ENCODE results near the gene SEMA5A. TPM values are rescaled to one million over a fixed set of nuclear protein-coding genes. Genes with fewer than 3 reads are reported as not detected.

The SEMA5A gene
- total RNA-seq, 1 donor from 2014 or later: 31.1 TPM

DNA sequence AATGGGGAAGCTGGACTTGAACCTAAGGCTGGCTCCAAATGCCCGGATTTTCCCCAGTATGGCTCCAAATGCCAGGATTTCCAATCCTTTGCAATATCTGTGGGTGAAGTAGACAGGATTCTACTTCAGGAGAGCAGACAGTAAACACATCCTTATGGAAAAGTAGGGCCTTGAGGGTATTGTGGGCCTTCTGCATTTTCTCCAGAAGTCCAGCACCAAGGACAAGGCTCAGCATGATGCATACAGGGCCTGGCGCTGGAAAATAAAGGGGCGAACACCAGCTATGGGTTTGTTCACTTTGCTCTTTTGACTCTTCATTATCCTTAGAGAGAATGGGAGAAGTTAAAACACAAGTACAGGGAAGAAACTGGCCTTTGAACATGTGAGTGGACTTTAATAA, 347.5 kb downstream of the SEMA5A start:
- Mint-ChIP-seq H3K4me3 (ENCODE audit: unreplicated experiment) (no peak overlapping the region), H3K9me3 (ENCODE audit: unreplicated experiment) (no peaks in the 10 kb centered on the region), H3K36me3 (ENCODE audit: low read depth, unreplicated experiment) (no peaks in the 10 kb centered on the region), H3K27ac (ENCODE audit: unreplicated experiment) (peak overlapping the region; percentile 22), H3K27me3 (ENCODE audit: unreplicated experiment) (peaks cover 1% of the 10 kb centered on the region), H3K4me1 (ENCODE audit: unreplicated experiment) (no peaks in the 10 kb centered on the region)
- TF ChIP-seq CTCF (IDR thresholded peaks at IDR 0.05; ENCODE audit: unreplicated experiment): no peak
- DNase-seq (ENCODE audit: low spot score): no peak

DNA sequence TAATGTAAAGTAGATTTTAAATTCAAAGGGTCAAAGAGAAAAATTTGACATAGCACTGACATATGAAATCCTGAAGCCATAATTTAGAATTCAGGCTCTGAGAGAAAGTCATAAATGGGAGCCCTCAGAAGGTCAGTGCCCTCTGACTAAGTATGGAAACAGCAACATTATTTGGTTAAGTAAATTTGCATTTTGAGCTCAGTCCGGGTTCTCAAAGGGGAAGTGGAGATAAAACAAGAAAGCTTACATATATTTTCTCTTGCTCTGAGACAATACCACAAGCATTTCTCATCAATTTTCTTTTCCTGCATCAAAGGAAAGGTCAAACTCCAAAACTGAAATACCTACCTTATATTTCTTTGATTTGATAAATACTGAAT, 348.0 kb downstream of the SEMA5A start:
- TF ChIP-seq CTCF (IDR thresholded peaks at IDR 0.05; ENCODE audit: unreplicated experiment): no peak
- H3K4me1 Mint-ChIP-seq (ENCODE audit: unreplicated experiment): no peaks in the 10 kb centered on the region
- no peak overlapping the region for H3K4me3 Mint-ChIP-seq (ENCODE audit: unreplicated experiment)
- no peak for DNase-seq (ENCODE audit: low spot score)
- no peaks in the 10 kb centered on the region for H3K36me3 Mint-ChIP-seq (ENCODE audit: low read depth, unreplicated experiment)
- no peak overlapping the region for H3K27ac Mint-ChIP-seq (ENCODE audit: unreplicated experiment)
- no peaks in the 10 kb centered on the region for H3K9me3 Mint-ChIP-seq (ENCODE audit: unreplicated experiment)
- H3K27me3 Mint-ChIP-seq (ENCODE audit: unreplicated experiment): peaks cover 1% of the 10 kb centered on the region

DNA sequence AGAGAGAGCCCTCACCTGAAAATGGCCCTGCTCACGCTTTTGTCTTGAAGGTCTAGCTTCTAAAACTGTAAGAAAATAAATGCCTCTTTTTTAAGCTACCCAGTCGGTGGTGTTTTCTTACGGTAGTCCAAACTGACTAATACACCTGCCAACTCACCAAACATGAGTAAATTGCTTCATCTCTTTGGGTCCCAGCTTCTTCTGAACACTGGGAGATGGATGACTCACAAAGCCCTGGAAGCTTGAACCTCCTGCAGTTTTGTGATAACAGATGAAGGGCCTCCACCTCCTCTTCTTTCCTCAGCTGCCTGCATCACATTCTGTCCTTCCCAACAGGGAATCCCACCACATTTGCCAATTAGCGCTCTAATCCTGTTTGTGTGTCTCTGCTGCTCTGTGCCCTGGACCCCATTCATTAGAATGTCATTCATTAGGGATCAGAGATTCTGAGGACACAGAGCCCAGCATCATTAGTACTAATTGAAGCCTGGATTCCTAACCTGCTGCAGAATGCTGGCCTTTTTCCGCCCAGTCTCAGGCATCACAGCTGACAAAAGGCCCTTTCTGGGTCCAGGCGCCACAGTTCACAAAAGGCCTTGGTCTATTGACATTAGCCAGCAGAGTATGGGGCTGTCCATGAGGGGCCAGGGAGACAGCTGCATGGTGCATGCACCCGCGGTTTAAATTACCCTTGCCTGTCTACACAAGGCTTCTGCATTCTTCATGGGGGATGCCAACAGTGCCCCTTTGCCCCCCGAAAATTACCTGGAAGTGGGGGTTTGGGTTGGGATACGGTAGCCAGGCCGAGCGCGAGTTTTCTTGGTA, 349.3 kb downstream of the SEMA5A start:
- Mint-ChIP-seq H3K4me3 (ENCODE audit: unreplicated experiment) (no peak overlapping the region), H3K9me3 (ENCODE audit: unreplicated experiment) (no peaks in the 10 kb centered on the region), H3K4me1 (ENCODE audit: unreplicated experiment) (peaks cover 7% of the 10 kb centered on the region), H3K27me3 (ENCODE audit: unreplicated experiment) (peaks cover 1% of the 10 kb centered on the region), H3K27ac (ENCODE audit: unreplicated experiment) (no peak overlapping the region), H3K36me3 (ENCODE audit: low read depth, unreplicated experiment) (no peaks in the 10 kb centered on the region)
- DNase-seq (ENCODE audit: low spot score): no peak
- TF ChIP-seq CTCF (IDR thresholded peaks at IDR 0.05; ENCODE audit: unreplicated experiment): no peak

- DNase-seq (ENCODE audit: low spot score): no peak
- H3K9me3 Mint-ChIP-seq (ENCODE audit: unreplicated experiment): no peaks in the 10 kb centered on the region
- no peak overlapping the region for H3K27ac Mint-ChIP-seq (ENCODE audit: unreplicated experiment)
- H3K27me3 Mint-ChIP-seq (ENCODE audit: unreplicated experiment): peaks cover 1% of the 10 kb centered on the region
- no peaks in the 10 kb centered on the region for H3K36me3 Mint-ChIP-seq (ENCODE audit: low read depth, unreplicated experiment)
- peaks cover 16% of the 10 kb centered on the region for H3K4me1 Mint-ChIP-seq (ENCODE audit: unreplicated experiment)
- no peak for TF ChIP-seq CTCF (IDR thresholded peaks at IDR 0.05; ENCODE audit: unreplicated experiment)
- no peak overlapping the region for H3K4me3 Mint-ChIP-seq (ENCODE audit: unreplicated experiment)
Measured at GRCh38 chr5:9194509-9194908, 351.4 kb downstream of the SEMA5A start.

GRCh38 chr5:9192266-9192665, 353.6 kb downstream of the SEMA5A start:
- Mint-ChIP-seq H3K4me3 (ENCODE audit: unreplicated experiment) (no peak overlapping the region), H3K27me3 (ENCODE audit: unreplicated experiment) (peaks cover 2% of the 10 kb centered on the region), H3K9me3 (ENCODE audit: unreplicated experiment) (no peaks in the 10 kb centered on the region), H3K27ac (ENCODE audit: unreplicated experiment) (no peak overlapping the region), H3K36me3 (ENCODE audit: low read depth, unreplicated experiment) (no peaks in the 10 kb centered on the region), H3K4me1 (ENCODE audit: unreplicated experiment) (peaks cover 16% of the 10 kb centered on the region)
- no peak for DNase-seq (ENCODE audit: low spot score)
- TF ChIP-seq CTCF (IDR thresholded peaks at IDR 0.05; ENCODE audit: unreplicated experiment): no peak
